ENCODE data around the gene CDC42EP1.

- no peak for TF ChIP-seq POLR2A (IDR thresholded peaks at IDR 0.05)
- TF ChIP-seq, protein P1, sequence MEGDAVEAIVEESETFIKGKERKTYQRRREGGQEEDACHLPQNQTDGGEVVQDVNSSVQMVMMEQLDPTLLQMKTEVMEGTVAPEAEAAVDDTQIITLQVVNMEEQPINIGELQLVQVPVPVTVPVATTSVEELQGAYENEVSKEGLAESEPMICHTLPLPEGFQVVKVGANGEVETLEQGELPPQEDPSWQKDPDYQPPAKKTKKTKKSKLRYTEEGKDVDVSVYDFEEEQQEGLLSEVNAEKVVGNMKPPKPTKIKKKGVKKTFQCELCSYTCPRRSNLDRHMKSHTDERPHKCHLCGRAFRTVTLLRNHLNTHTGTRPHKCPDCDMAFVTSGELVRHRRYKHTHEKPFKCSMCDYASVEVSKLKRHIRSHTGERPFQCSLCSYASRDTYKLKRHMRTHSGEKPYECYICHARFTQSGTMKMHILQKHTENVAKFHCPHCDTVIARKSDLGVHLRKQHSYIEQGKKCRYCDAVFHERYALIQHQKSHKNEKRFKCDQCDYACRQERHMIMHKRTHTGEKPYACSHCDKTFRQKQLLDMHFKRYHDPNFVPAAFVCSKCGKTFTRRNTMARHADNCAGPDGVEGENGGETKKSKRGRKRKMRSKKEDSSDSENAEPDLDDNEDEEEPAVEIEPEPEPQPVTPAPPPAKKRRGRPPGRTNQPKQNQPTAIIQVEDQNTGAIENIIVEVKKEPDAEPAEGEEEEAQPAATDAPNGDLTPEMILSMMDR (IDR thresholded peaks at IDR 0.05): no peak
These were observed 21.2 kb downstream of the CDC42EP1 start for GRCh38 chr22:37581504-37581903.
